HL-60 (cell line): Measurements from ENCODE around the gene HS3ST2.

Source experiments
- DNase-seq, 2 experiments: peaks; one replicate each; pipeline ENCODE4 v3.0.0-alpha.2; 2010 to 2020; ENCODE audit warnings: low read depth in 1 of 2, low spot score in 1 of 2
- H3K27ac ChIP-seq: fragments of 250-450 bp; sonication (Bioruptor Pico); replicated peaks from 2 replicates; pipeline ENCODE4 v1.5.1; 2020; ENCODE audit warnings: mild to moderate bottlenecking, moderate library complexity
- H3K27me3 ChIP-seq: fragments of 250-450 bp; sonication (Bioruptor Pico); 2 replicates; pipeline ENCODE4 v1.5.1; 2021; ENCODE audit warnings: mild to moderate bottlenecking, moderate library complexity; ENCODE audit not compliant: insufficient read depth, poor library complexity, severe bottlenecking
- H3K4me3 ChIP-seq: replicated peaks from 2 replicates; pipeline ENCODE4 v1.5.1; 2011; ENCODE audit warnings: mild to moderate bottlenecking, control low read depth, low read length; ENCODE audit not compliant: insufficient read depth
- CTCF ChIP-seq: IDR thresholded peaks from one replicate; pipeline ENCODE4 v1.5.1; 2011; ENCODE audit warnings: low read length, control low read depth, inconsistent platforms; ENCODE audit not compliant: insufficient read depth
- GABPA ChIP-seq: IDR thresholded peaks from 2 replicates; pipeline ENCODE4 v1.6.1; 2012; ENCODE audit warnings: low read depth
- POLR2AphosphoS5 ChIP-seq: IDR thresholded peaks from 2 replicates; pipeline ENCODE4 v1.6.1; 2012; ENCODE audit warnings: low read depth
- REST ChIP-seq: IDR thresholded peaks from 2 replicates; pipeline ENCODE4 v1.6.1; 2012; ENCODE audit warnings: low read depth; ENCODE audit not compliant: insufficient replicate concordance
- SPI1 ChIP-seq: IDR thresholded peaks from 2 replicates; pipeline ENCODE4 v1.6.1; 2012; ENCODE audit warnings: low read depth, mild to moderate bottlenecking, borderline replicate concordance

HS3ST2 gene

GRCh38 chr16:22900863-22901262 lies 86.9 kb downstream of the HS3ST2 start:
- TF ChIP-seq SPI1 (no peak), CTCF (no peak), GABPA (no peak), REST (no peak), POLR2AphosphoS5 (no peak)
- Histone ChIP-seq H3K4me3 (no peak overlapping the region), H3K27ac (no peak overlapping the region), H3K27me3 (peaks cover 2% of the 10 kb centered on the region)
- no peak for DNase-seq

GRCh38 chr16:22901563-22901962 lies 87.6 kb downstream of the HS3ST2 start:
- no peak for DNase-seq
- Histone ChIP-seq H3K27me3 (peaks cover 2% of the 10 kb centered on the region), H3K4me3 (no peak overlapping the region), H3K27ac (no peak overlapping the region)
- TF ChIP-seq CTCF (no peak), POLR2AphosphoS5 (no peak), GABPA (no peak), REST (no peak), SPI1 (no peak)

- Histone ChIP-seq H3K27me3 (no peaks in the 10 kb centered on the region), H3K27ac (no peak overlapping the region), H3K4me3 (no peak overlapping the region)
- TF ChIP-seq GABPA (no peak), SPI1 (no peak), CTCF (no peak), POLR2AphosphoS5 (no peak), REST (no peak)
- DNase-seq = no peak
Measured at GRCh38 chr16:22903716-22904115, 89.8 kb downstream of the HS3ST2 start.
